Peyer's patch (tissue), 4 donors: Measurements from ENCODE around the gene LAMC2. TPM values are rescaled to one million over a fixed set of nuclear protein-coding genes. Genes with fewer than 3 reads are reported as not detected.

Experiments
- DNase-seq, 3 donors: peaks; one replicate each; pipeline ENCODE4 v3.0.0-alpha.2; 2017 to 2019
- H3K27ac ChIP-seq, 4 donors: fragments of 200-600 bp; sonication (generic); one replicate each; pipeline ENCODE4 v1.5.1; 2016 to 2019
- H3K27me3 ChIP-seq, 2 donors: fragments of 200-600 bp; sonication (generic); one replicate each; pipeline ENCODE4 v1.5.1; 2019
- H3K36me3 ChIP-seq, 3 donors: fragments of 200-600 bp; sonication (generic); one replicate each; pipeline ENCODE4 v1.5.1; 2016 to 2019
- H3K4me1 ChIP-seq, 4 donors: fragments of 200-600 bp; sonication (generic); one replicate each; pipeline ENCODE4 v1.5.1; 2016 to 2019
- H3K4me3 ChIP-seq, 4 donors: fragments of 200-600 bp; sonication (generic); 1 replicate in 3 of 4; 2 replicates in 1 of 4; pipeline ENCODE4 v1.5.1; 2016 to 2019; ENCODE audit warnings: mild to moderate bottlenecking in 1 of 4
- H3K9me3 ChIP-seq, 4 donors: fragments of 200-600 bp; sonication (generic); one replicate each; pipeline ENCODE4 v1.5.1; 2016 to 2019; ENCODE audit warnings: mild to moderate bottlenecking in 1 of 4
- POLR2A ChIP-seq, 2 donors: fragments of 450-650 bp; IDR thresholded peaks; one replicate each; pipeline ENCODE4 v1.5.1; 2017; ENCODE audit warnings: antibody characterized with exemption in 2 of 2, mild to moderate bottlenecking in 2 of 2, moderate library complexity in 2 of 2
- total RNA-seq, 4 donors: library from RNA; depleted of rRNA; stranded (reverse); fragments of >200 nt; gene quantifications; one replicate each; pipeline ENCODE4 v1.1.0, GENCODE V29; 2016
- TF ChIP-seq, protein P1 (sequence below), 6 experiments: fragments of 450-650 bp in 4 of 6; fragments of 200-600 bp in 2 of 6; sonication (generic) in 1 of 6; IDR thresholded peaks; one replicate each; pipeline ENCODE4 v1.5.1; 2017 to 2019; ENCODE audit warnings: antibody characterized with exemption in 6 of 6, mild to moderate bottlenecking in 3 of 6, moderate library complexity in 1 of 6

The LAMC2 gene
- total RNA-seq, 4 donors from 2014 or later: 3.3 to 29.7 (median 17.3) TPM

DNA sequence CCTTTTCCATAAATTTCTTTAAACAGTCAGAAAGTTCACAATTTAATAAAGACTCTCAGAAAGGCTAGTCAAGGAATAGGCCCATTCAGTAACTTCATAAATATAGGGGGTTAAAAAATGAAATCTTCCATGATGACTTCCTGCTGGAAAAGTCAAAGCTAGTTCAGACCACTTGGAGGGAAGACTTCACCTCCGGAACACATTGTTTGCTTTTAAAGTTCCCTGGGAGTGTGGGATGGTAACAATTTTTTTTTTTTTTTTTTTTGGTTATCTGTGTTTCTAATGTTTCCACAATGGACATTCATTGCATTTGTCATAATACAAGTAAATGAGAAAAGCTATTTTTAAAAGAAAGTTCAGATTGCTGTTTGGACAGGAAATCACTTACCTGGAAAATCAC lies 18.4 kb upstream of the LAMC2 start:
- TF ChIP-seq, protein P1, sequence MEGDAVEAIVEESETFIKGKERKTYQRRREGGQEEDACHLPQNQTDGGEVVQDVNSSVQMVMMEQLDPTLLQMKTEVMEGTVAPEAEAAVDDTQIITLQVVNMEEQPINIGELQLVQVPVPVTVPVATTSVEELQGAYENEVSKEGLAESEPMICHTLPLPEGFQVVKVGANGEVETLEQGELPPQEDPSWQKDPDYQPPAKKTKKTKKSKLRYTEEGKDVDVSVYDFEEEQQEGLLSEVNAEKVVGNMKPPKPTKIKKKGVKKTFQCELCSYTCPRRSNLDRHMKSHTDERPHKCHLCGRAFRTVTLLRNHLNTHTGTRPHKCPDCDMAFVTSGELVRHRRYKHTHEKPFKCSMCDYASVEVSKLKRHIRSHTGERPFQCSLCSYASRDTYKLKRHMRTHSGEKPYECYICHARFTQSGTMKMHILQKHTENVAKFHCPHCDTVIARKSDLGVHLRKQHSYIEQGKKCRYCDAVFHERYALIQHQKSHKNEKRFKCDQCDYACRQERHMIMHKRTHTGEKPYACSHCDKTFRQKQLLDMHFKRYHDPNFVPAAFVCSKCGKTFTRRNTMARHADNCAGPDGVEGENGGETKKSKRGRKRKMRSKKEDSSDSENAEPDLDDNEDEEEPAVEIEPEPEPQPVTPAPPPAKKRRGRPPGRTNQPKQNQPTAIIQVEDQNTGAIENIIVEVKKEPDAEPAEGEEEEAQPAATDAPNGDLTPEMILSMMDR (IDR thresholded peaks at IDR 0.05): no peak
- no peak for TF ChIP-seq POLR2A (IDR thresholded peaks at IDR 0.05)
- Histone ChIP-seq H3K36me3 (no peaks in the 10 kb centered on the region), H3K9me3 (no peaks in the 10 kb centered on the region), H3K4me3 (no peak overlapping the region), H3K27me3 (no peaks in the 10 kb centered on the region), H3K4me1 (no peaks in the 10 kb centered on the region), H3K27ac (no peak overlapping the region)
- no peak for DNase-seq

GRCh38 chr1:183168308-183168707 lies 17.8 kb upstream of the LAMC2 start:
- Histone ChIP-seq H3K27me3 (no peaks in the 10 kb centered on the region), H3K27ac (no peak overlapping the region), H3K9me3 (no peaks in the 10 kb centered on the region)

DNA sequence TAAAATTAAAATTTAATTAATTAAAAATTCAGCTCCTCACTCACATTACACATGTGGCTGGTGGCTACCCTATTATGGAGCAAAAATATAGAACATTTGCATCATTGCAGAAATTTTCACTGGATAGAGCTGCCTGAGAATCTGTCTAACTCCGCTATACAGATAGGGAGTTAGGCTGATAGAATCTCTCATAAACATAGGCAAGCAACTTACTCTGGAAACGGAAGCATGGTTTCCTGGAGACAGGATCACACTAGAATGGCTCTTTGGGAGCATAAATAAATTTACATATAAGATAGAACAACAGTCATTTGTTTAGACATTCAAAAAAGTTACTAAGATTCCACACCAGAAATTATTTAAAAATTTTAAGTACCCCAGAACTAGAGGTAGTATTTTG lies 12.2 kb upstream of the LAMC2 start:
- Histone ChIP-seq H3K4me3 (no peak overlapping the region), H3K4me1 (no peaks in the 10 kb centered on the region), H3K36me3 (no peaks in the 10 kb centered on the region), H3K27me3 (no peaks in the 10 kb centered on the region), H3K9me3 (no peaks in the 10 kb centered on the region), H3K27ac (no peak overlapping the region)
- TF ChIP-seq, protein P1 (IDR thresholded peaks at IDR 0.05): no peak
- DNase-seq: no peak

More at GRCh38 chr1:183168308-183168707, 17.8 kb upstream of the LAMC2 start:
- Histone ChIP-seq H3K4me3 (no peak overlapping the region), H3K36me3 (no peaks in the 10 kb centered on the region), H3K4me1 (no peaks in the 10 kb centered on the region)
- DNase-seq: no peak
- TF ChIP-seq POLR2A (IDR thresholded peaks at IDR 0.05): no peak
- TF ChIP-seq, protein P1 (IDR thresholded peaks at IDR 0.05): no peak

DNA sequence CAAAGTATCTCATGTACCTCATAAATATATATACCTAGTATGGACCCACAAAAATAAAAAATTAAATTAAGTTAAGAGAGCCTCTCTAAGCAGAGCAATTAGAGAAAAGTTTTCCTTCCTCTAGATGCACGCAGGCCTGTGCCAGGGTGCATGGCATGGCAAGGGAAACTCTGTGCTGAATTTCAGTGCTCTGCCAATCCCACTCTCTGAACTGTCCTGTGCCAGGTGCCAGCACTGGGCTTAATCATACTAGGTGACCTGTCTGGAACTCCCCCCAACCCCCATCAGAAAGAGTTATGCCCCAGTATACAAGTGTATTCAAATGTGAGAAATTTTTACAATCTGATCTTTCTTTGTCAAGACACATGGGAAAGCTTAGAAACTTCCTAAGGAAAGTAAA lies 10.4 kb upstream of the LAMC2 start:
- Histone ChIP-seq H3K27me3 (no peaks in the 10 kb centered on the region), H3K27ac (no peak overlapping the region), H3K36me3 (no peaks in the 10 kb centered on the region), H3K9me3 (no peaks in the 10 kb centered on the region), H3K4me1 (peaks cover 0 to 7% (median 0%) of the 10 kb centered on the region in 4 donors), H3K4me3 (no peak overlapping the region)
- no peak for DNase-seq
- no peak for TF ChIP-seq POLR2A (IDR thresholded peaks at IDR 0.05)
- TF ChIP-seq, protein P1 (IDR thresholded peaks at IDR 0.05): no peak

DNA sequence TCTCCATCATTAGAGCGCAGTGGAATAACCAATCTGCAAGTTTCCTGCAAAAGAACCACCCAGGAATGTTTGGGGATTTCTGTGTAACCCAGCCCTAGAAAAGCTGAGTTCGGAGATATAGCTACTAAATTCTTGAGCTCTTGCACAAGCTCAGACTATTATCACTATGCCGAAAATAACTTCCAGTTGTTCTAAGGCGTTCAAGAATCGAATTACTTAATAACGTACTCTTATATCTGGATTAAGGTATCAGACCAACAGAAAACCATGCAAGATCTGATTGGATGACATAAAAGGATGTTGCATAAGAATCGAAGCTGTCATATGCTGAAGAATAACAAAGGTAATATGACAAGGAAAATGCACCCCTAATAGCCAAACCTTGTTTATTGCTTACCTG lies 7.5 kb upstream of the LAMC2 start:
- no peaks in the 10 kb centered on the region for H3K36me3 ChIP-seq
- peaks cover 0 to 11% (median 0%) of the 10 kb centered on the region in 4 donors for H3K4me1 ChIP-seq
- DNase-seq: no peak
- TF ChIP-seq, protein P1 (IDR thresholded peaks at IDR 0.05): no peak
- no peak for TF ChIP-seq POLR2A (IDR thresholded peaks at IDR 0.05)
- H3K27ac ChIP-seq: no peak overlapping the region
- no peaks in the 10 kb centered on the region for H3K27me3 ChIP-seq
- H3K4me3 ChIP-seq: no peak overlapping the region
- H3K9me3 ChIP-seq: no peaks in the 10 kb centered on the region

DNA sequence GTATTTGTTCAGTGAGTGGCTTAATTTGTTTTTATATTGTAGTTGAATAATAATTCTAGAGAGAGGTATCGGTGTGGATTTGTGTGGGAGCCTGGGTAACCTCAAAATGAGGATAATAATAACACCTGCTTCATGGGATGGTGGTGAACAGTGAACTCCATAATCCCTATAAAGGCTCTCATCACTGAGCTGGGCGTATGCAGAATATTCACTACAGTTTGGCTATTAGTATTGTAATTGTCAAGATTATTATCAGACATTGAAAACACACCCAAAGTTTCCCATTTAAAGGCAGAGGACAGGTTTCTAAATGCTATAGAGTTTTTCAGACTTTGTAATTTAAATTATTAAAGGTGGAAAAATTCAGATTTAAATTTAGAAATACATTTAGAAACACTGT lies 7.0 kb upstream of the LAMC2 start:
- Histone ChIP-seq H3K36me3 (no peaks in the 10 kb centered on the region), H3K27ac (no peak overlapping the region), H3K9me3 (no peaks in the 10 kb centered on the region), H3K27me3 (no peaks in the 10 kb centered on the region), H3K4me1 (peaks cover 0 to 11% (median 0%) of the 10 kb centered on the region in 4 donors), H3K4me3 (no peak overlapping the region)
- TF ChIP-seq, protein P1 (IDR thresholded peaks at IDR 0.05): no peak
- DNase-seq: no peak
